Measurements from ENCODE around the gene GALM.

- TF ChIP-seq POLR2A (IDR thresholded peaks at IDR 0.05) (no peak), CTCF (IDR thresholded peaks at IDR 0.05) (no peak), EP300 (IDR thresholded peaks at IDR 0.05) (no peak), POLR2AphosphoS5 (IDR thresholded peaks at IDR 0.05) (no peak)
These were observed 36.5 kb downstream of the GALM start for GRCh38 chr2:38702413-38702812.
